Spleen (tissue), 7 donors: Measurements from ENCODE around the gene JAG1.

ENCODE experiments used
- CTCF ChIP-seq, 11 experiments: fragments of 200-600 bp in 7 of 11; fragments of 450-650 bp in 4 of 11; sonication (generic) in 4 of 11; IDR thresholded peaks in 8 of 11; conservative IDR thresholded peaks in 3 of 11; 1 replicate in 7 of 11; 2 replicates in 4 of 11; pipeline versions ENCODE4 v1.4.0 to v1.8.0; 2016 to 2021; ENCODE audit warnings: antibody characterized with exemption in 11 of 11, inconsistent platforms in 4 of 11, mild to moderate bottlenecking in 1 of 11
- POLR2A ChIP-seq, 3 donors: fragments of 450-650 bp; IDR thresholded peaks; one replicate each; pipeline ENCODE4 v1.5.1; 2017; ENCODE audit warnings: antibody characterized with exemption in 3 of 3, mild to moderate bottlenecking in 1 of 3
- POLR2AphosphoS5 ChIP-seq, 3 donors: sonication (generic); formaldehyde crosslinking; IDR thresholded peaks; one replicate each; pipeline ENCODE4 v1.5.1; 2017; ENCODE audit warnings: antibody characterized with exemption in 3 of 3
- donor health status: DM: no; HTN: no; CAD: no; lungs with moderate emphysema.
- donor health status: DM: no; HTN: no; CAD: no.
- donor health status: DM: no; HTN: no; CAD: no.

GRCh38 chr20:10610251-10610650 lies 63.5 kb downstream of the JAG1 start:
- no peak for TF ChIP-seq POLR2AphosphoS5 (IDR thresholded peaks at IDR 0.05)
- no peak for TF ChIP-seq POLR2A (IDR thresholded peaks at IDR 0.05)
- TF ChIP-seq CTCF (IDR thresholded peaks at IDR 0.05 in 8 of 11, conservative IDR thresholded peaks at IDR 0.05 in 3 of 11): no peak
